GM21619 (cell line): ENCODE results near the gene IL1R2.

ENCODE experiments used
- ATAC-seq: cut with Tn5 transposase; IDR thresholded peaks from one replicate; pipeline ENCODE4 v1.9.1; 2021; ENCODE audit not compliant: unreplicated experiment

Gene IL1R2

GRCh38 chr2:102016399-102016955 is 24.7 kb downstream of the IL1R2 start:
- no peak for ATAC-seq

- no peak for ATAC-seq
These were observed 27.2 kb downstream of the IL1R2 start for GRCh38 chr2:102018823-102019445.

DNA sequence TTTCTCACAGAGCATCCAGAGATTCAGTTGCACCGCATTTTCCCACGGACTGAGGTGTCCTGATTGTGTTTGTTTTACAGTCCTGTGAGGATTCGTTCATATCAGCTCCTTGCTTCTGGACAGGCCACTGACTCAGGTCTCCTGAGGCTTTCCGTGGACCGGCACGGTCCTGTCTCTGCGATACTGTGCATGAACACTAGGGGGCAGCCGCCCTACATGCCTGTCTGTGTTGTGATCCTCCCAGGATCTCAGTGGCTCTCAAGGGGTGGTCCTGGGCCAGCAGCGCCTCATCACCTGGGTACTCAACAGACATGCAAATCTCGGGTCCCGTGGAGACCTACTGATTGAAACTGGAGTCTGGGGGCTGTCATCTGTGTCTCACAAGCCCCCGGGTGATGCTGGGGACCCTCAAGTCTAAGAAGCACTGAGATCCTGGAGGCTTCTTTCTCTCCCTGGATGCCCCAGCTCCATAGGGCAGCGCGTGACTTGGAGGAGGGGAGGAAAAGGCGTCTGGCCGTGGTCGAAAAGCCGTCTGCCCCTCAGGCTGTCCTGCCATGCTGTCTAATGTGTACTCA is 28.9 kb downstream of the IL1R2 start:
- no peak for ATAC-seq

- ATAC-seq = no peak
These were observed 30.0 kb downstream of the IL1R2 start for GRCh38 chr2:102021779-102022178.

- ATAC-seq = no peak
These were observed 31.3 kb downstream of the IL1R2 start for GRCh38 chr2:102022884-102023539.

DNA sequence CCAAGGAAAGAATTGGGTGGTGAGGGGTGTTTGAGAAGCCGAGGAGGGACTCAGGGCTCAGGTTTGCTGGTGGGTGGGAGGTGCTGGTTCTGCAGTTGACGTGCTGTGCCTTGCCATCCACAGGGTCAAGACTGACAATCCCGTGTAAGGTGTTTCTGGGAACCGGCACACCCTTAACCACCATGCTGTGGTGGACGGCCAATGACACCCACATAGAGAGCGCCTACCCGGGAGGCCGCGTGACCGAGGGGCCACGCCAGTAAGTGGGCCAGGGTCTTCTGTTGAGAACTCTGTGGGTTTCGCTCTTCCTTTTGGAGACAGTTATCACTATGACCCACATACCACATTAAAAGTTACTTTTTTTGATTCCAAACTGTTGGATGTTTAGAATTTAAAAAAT is 32.6 kb downstream of the IL1R2 start:
- ATAC-seq = no peak

DNA sequence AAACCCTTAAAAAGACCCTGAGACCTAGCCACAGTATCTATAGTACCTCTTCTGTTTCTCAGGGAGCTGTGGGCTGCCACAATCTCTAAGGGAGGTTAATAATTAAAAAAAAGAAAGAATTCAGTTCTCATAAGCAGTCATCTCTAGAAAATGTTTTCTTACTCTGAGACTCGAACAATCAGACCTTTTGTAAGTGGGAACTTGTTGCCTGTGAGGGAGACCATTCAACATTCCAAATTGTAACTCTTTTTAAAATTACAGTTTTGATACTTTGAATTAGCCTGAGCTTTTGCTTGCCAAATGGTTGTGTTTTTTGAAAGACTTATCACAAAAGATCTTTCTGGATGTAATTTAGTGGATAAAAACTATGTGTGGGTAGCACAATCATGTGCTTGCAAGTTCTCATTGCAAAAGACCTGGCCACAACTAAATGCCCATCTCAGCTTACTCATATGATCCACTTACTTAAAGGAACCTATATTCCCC is 33.3 kb downstream of the IL1R2 start:
- ATAC-seq = peak; percentile 69

DNA sequence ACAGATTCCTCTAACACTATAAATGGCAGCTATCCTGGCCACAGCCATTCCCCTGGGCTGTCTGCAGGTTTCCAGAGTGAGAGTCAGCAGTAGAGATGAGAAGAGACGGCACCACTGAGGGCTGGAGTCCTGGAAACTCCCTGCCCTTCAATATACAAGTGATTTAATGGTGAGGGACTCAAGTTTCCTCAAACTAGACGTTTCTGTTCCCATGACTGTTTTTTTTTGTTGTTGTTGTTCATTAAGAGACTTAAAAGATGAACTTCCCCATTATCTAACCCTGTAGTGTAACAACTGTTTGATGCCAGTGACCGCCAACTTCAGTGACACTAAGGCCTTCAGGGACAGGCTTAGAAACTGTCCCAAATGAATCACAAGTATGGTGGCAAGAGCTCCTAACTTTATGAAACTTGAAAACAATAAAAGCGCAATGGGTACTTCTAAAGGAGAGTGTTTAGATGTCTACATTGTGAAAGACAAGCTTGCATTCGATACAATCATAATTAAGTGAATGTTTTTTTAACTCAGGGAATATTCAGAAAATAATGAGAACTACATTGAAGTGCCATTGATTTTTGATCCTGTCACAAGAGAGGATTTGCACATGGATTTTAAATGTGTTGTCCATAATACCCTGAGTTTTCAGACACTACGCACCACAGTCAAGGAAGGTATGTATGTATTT is 34.0 kb downstream of the IL1R2 start:
- ATAC-seq = peak; percentile 57

- ATAC-seq = no peak
These were observed 35.5 kb downstream of the IL1R2 start for GRCh38 chr2:102027036-102027980.

DNA sequence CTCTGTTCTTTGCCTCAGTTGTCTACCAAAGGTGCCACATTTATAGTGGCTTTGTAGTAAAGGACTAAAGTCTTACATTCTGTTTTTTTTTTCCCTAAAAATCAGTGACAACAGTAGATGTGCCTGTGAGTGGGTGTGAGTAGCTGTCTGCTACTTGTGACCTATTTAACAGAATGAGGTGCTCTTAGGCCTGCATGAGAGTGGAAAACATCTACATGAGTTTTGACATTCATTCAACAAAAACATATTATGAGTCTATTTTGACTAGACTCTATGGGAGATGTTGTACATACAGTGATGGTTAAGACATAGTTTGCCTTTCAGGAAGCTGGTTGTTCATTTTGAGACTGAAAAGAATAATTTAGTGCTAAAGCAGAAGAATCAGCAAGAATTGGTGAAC is 36.7 kb downstream of the IL1R2 start:
- no peak for ATAC-seq

GRCh38 chr2:102029405-102029804 is 37.6 kb downstream of the IL1R2 start:
- no peak for ATAC-seq

DNA sequence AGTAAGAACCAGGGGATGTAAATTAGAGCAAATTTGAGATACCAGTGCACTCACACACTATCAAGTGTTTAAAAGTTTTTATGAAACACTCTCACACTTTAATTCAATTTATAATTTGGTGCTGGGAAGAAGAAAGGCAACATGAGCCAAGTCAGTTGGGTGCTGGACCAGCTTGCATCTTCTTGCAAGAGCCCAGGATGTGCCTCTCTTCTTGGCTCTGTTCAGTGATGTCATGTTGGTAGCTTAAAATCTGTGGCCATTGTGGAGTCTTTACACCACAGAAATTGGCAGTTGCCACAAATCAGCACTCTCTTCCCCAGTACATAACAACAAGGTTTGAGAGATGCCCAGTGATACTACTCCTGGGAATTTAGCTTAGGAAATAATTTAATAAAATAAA is 38.2 kb downstream of the IL1R2 start:
- ATAC-seq = no peak

DNA sequence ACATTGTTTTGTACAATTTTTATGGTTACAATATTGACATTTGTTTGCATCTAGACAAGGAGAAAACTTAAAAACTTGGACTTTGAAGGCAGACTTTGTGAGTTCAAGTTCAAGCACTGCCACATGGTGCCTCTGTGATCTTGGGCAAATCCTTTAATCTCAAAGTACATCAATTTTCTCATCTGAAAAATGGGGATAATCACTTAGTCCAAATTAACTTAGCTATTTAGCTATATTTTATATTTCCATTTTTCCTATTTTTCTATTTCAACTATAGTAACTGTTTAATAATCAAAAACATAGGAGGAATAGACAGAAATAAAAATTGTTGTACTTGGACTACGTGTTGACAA is 38.7 kb downstream of the IL1R2 start:
- ATAC-seq = no peak

- no peak for ATAC-seq
These were observed 39.2 kb downstream of the IL1R2 start for GRCh38 chr2:102030855-102031527.

DNA sequence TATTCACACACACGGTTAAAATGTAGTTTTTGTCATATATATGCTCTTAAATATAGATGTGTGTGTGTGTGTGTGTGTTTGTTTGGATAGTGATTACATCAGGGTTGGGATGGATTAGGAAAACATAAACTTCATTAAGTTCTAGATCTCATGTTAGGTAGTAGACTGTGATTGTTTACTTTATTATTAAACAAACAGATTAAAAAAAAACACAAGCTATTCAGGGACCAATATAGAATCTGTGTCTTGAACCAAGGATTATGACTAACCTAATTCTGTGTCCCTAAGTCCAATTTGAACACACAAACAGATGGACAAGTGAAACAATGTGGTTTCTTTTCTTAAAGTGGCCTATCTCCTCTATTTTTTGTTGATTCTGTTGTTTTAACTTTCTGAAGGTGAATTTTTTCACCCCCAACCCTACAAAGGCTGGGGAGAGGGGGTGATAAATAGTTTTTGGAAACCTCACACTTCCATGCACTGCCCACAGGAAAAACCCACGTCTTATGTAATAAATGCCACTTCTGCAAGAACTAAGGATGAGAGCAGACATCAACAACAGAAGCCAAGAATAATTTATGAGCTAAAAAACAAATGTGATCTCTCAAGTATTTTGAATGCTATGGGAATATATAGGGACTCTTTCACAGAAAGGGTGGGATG is 40.7 kb downstream of the IL1R2 start:
- ATAC-seq = no peak

GRCh38 chr2:102033031-102033749 is 41.4 kb downstream of the IL1R2 start:
- ATAC-seq = peak; percentile 81

DNA sequence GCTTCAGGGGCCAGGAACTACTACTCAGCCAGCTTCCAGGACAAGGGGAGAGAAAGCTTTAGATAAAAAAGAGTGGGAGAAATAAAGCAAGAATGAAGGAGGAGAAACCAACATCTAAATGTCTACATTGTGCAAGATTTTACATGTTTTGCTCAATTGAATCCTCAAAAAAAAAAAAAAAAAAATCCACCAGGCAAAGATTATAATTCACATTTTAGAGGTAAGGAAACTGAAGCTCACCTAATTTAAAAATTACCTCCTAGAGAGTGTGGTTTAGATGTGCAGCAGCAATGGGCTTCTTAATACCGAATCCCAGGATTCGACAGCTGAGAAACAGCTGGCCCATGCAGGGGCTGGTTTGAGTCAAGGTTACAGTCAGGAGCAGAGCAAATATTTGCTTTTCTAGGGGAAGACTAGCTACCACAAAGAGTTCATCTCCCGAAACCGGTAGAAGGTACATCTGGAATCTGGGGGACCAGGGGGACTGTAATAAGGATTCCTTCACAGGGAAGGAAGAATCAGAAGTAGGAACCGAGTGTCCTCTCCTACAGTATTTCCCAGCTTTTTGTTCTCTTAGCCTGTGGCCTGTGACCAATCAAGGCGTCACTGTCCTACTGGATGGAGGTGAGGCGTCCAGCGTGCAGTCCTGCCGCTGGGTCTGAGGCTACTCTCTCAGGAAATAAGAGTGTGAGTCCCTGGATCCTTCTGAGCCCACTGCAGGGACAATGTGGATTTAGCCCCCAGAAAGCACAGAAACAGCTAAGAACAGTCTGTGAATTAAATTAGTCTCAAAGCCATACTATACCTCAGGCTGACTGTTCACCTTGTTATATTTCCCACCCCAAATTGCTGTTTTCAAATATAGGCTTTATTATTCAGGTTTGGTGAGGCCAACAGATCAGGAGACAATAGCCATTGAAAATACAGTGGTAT is 42.3 kb downstream of the IL1R2 start:
- ATAC-seq = no peak
